ENCODE results near the gene UROS. TPM values are rescaled to one million over a fixed set of nuclear protein-coding genes. Genes with fewer than 3 reads are reported as not detected.

The UROS gene
- total and polyA plus RNA-seq, 2 of the 4 experiments (the other 2 are of a cell fraction) = 48.7 to 56.5 TPM

DNA sequence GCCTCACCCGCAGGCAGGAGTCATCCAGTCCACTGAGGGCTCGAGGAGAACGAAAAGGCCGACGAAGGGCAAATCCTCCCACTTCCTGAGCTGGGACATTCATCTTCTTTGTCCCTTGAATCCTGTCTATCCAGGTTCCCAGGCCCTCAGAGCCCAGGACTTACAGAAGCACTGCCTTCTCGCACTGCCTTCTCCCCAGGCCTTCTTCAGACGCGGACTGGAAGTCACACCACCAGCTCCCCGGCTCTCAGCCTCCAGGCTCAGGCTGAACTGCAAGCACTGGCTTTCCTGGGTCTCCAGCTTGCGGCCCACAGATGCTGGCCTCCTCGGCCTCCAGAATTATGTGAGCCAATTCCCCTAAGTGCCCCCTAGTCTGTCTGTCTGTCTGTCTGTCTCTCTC is 41.0 kb downstream of the UROS start:
- no peak overlapping the region for H2BK120ac ChIP-seq (ENCODE audit: low read depth, low read length)
- dilution Hi-C loops (cut with HindIII; ENCODE audit: low sequenced_read_pairs, unreplicated experiment) (no loop called here), in situ Hi-C loops (cut with MboI; ENCODE audit: low sequenced_read_pairs) (no loop called here), intact Hi-C loops (cut with micrococcal nuclease) (no loop called here)
- ATAC-seq (ENCODE audit: low read depth) (no peak), DNase-seq (no peak)
- H3K9ac ChIP-seq (ENCODE audit: low read depth, low read length) = no peak overlapping the region
- H3K9me3 ChIP-seq (ENCODE audit: control insufficient read depth, insufficient read depth, low read length) = no peaks in the 10 kb centered on the region
- H3K4me2 ChIP-seq (ENCODE audit: low read depth, low read length) = no peak overlapping the region
- no peak overlapping the region for H4K5ac ChIP-seq (ENCODE audit: low read depth, low read length)
- no peak overlapping the region for H4K8ac ChIP-seq (ENCODE audit: low read depth in 2 of 2, low read length in 2 of 2)
- H3K4me3 ChIP-seq (ENCODE audit: insufficient read depth, low read depth, low read length) = no peak overlapping the region
- TF ChIP-seq RFX5 (IDR thresholded peaks at IDR 0.05; ENCODE audit: low read depth, low read length) (no peak), RCOR1 (IDR thresholded peaks at IDR 0.05; ENCODE audit: insufficient replicate concordance, low read length) (no peak), NFE2L2 (IDR thresholded peaks at IDR 0.05; ENCODE audit: low read depth, low read length) (no peak), SMC3 (IDR thresholded peaks at IDR 0.05; ENCODE audit: low read depth, low read length) (no peak), CEBPB (IDR thresholded peaks at IDR 0.05; ENCODE audit: low read depth, low read length) (no peak), MXI1 (IDR thresholded peaks at IDR 0.05; ENCODE audit: borderline replicate concordance, low read depth, low read length) (no peak), FOS (IDR thresholded peaks at IDR 0.05; ENCODE audit: low read depth, low read length) (no peak), CHD1 (IDR thresholded peaks at IDR 0.05; ENCODE audit: low read depth, low read length) (no peak), POLR2A (IDR thresholded peaks at IDR 0.05; ENCODE audit: low read depth, low read length) (no peak), MAZ (IDR thresholded peaks at IDR 0.05; ENCODE audit: borderline replicate concordance, low read depth, low read length) (no peak), MAFK (IDR thresholded peaks at IDR 0.05; ENCODE audit: low read depth, low read length) (no peak), BHLHE40 (IDR thresholded peaks at IDR 0.05; ENCODE audit: low read depth, low read length) (no peak)
- TF ChIP-seq, protein P1, sequence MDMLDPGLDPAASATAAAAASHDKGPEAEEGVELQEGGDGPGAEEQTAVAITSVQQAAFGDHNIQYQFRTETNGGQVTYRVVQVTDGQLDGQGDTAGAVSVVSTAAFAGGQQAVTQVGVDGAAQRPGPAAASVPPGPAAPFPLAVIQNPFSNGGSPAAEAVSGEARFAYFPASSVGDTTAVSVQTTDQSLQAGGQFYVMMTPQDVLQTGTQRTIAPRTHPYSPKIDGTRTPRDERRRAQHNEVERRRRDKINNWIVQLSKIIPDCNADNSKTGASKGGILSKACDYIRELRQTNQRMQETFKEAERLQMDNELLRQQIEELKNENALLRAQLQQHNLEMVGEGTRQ (IDR thresholded peaks at IDR 0.05; ENCODE audit: low read depth, low read length) = no peak
- TF ChIP-seq, protein P2, sequence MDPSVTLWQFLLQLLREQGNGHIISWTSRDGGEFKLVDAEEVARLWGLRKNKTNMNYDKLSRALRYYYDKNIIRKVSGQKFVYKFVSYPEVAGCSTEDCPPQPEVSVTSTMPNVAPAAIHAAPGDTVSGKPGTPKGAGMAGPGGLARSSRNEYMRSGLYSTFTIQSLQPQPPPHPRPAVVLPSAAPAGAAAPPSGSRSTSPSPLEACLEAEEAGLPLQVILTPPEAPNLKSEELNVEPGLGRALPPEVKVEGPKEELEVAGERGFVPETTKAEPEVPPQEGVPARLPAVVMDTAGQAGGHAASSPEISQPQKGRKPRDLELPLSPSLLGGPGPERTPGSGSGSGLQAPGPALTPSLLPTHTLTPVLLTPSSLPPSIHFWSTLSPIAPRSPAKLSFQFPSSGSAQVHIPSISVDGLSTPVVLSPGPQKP (IDR thresholded peaks at IDR 0.05; ENCODE audit: borderline replicate concordance, low read depth, low read length) = no peak
- TF ChIP-seq, protein P3, sequence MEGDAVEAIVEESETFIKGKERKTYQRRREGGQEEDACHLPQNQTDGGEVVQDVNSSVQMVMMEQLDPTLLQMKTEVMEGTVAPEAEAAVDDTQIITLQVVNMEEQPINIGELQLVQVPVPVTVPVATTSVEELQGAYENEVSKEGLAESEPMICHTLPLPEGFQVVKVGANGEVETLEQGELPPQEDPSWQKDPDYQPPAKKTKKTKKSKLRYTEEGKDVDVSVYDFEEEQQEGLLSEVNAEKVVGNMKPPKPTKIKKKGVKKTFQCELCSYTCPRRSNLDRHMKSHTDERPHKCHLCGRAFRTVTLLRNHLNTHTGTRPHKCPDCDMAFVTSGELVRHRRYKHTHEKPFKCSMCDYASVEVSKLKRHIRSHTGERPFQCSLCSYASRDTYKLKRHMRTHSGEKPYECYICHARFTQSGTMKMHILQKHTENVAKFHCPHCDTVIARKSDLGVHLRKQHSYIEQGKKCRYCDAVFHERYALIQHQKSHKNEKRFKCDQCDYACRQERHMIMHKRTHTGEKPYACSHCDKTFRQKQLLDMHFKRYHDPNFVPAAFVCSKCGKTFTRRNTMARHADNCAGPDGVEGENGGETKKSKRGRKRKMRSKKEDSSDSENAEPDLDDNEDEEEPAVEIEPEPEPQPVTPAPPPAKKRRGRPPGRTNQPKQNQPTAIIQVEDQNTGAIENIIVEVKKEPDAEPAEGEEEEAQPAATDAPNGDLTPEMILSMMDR (conservative IDR thresholded peaks at IDR 0.05; ENCODE audit: low read depth, low read length) = no peak
- H2BK20ac ChIP-seq (ENCODE audit: low read depth, low read length) = no peak overlapping the region
- no peak overlapping the region for H4K91ac ChIP-seq (ENCODE audit: insufficient read depth, low read depth, low read length)
- H2BK5ac ChIP-seq (ENCODE audit: low read depth, low read length, poor library complexity, severe bottlenecking) = no peak overlapping the region
- CTCF ChIA-PET = no interaction called here
- H3K36me3 ChIP-seq (ENCODE audit: control insufficient read depth, insufficient read depth, low read length) = no peaks in the 10 kb centered on the region
- H3K4ac ChIP-seq (ENCODE audit: low read depth, low read length) = no peak overlapping the region
- no peak overlapping the region for H3K14ac ChIP-seq (replicated peaks; ENCODE audit: low read depth, low read length)
- no peak overlapping the region for H3K27ac ChIP-seq (ENCODE audit: insufficient read depth, low read length)
- no TSS peak for BruUV-seq (replicated peaks)
- H3K4me1 ChIP-seq (ENCODE audit: control insufficient read depth, insufficient read depth, low read length) = no peaks in the 10 kb centered on the region
- no peak overlapping the region for H3K18ac ChIP-seq (ENCODE audit: low read depth, low read length)
- WGBS, 2 experiments (ENCODE audit: extremely low coverage in 2 of 2, insufficient read length in 1 of 2) = 90% methylated on average over 6 of the region's 11 CpGs; no CpG with 5 or more reads in 1 of the 2 experiments
- no peak overlapping the region for H3K56ac ChIP-seq (ENCODE audit: extremely low read depth, insufficient read depth, low read length)
- H2AFZ ChIP-seq (replicated peaks; ENCODE audit: low read length, poor library complexity) = no peak overlapping the region
- H3K27me3 ChIP-seq (ENCODE audit: control insufficient read depth, insufficient read depth, low read length) = peaks cover 2% of the 10 kb centered on the region; the same call in 1 of the 2 replicates
- no peak overlapping the region for H2AK9ac ChIP-seq (replicated peaks; ENCODE audit: low read depth, low read length, poor library complexity)
- POLR2A ChIA-PET (ENCODE audit: unreplicated experiment) = no interaction called here
- no peaks in the 10 kb centered on the region for H4K20me1 ChIP-seq (ENCODE audit: insufficient read depth, low read length)
- no peaks in the 10 kb centered on the region for H3K79me1 ChIP-seq (ENCODE audit: low read depth in 1 of 2, low read length in 2 of 2)
- H2AK5ac ChIP-seq (ENCODE audit: low read depth, low read length) = no peak overlapping the region
- H3K23ac ChIP-seq (ENCODE audit: low read depth, low read length) = no peak overlapping the region
- no peaks in the 10 kb centered on the region for H3K9me1 ChIP-seq (ENCODE audit: insufficient read depth, low read length)
- H2BK15ac ChIP-seq (ENCODE audit: low read depth, low read length) = no peak overlapping the region

Data from IMR-90 (cell line).